Astrocyte of the cerebellum (primary cell): Measurements from ENCODE around the gene CCDC88A.
A peak's percentile ranks its signal among the peaks of the same experiment; 100 is the strongest.

Source experiments
- DNase-seq: peaks from one replicate; pipeline ENCODE4 v3.0.0-alpha.2; 2011; ENCODE audit warnings: low read depth
- H3K4me3 ChIP-seq: 2 replicates; pipeline ENCODE4 v1.5.1; 2011; ENCODE audit warnings: mild to moderate bottlenecking, low read depth, low read length, moderate library complexity
- CTCF ChIP-seq: IDR thresholded peaks from 2 replicates; pipeline ENCODE4 v1.5.1; 2012; ENCODE audit warnings: low read length, low read depth, moderate library complexity, mild to moderate bottlenecking; ENCODE audit errors: missing control alignments
- in situ Hi-C: cut with HindIII; loops from 2 replicates; pipeline ENCODE4 v1.10.0; 2017; ENCODE audit warnings: low sequenced_read_pairs

Gene CCDC88A

GRCh38 chr2:55422876-55423665 is 3.4 kb upstream of the CCDC88A start:
- DNase-seq: no peak
- in situ Hi-C loops: loop anchor here (5.0 kb wide), 1 partner anchor 79 kb away; no protein-coding TSS in a partner anchor
- TF ChIP-seq CTCF: no peak
- no peak overlapping the region for H3K4me3 ChIP-seq

GRCh38 chr2:55421326-55421725 is 1.7 kb upstream of the CCDC88A start:
- DNase-seq: no peak
- in situ Hi-C loops: loop anchor here (5.0 kb wide), 1 partner anchor 81 kb away; no protein-coding TSS in a partner anchor
- TF ChIP-seq CTCF: no peak
- H3K4me3 ChIP-seq: no peak overlapping the region

- no peak for TF ChIP-seq CTCF
- DNase-seq: no peak
- in situ Hi-C loops: loop anchor here (5.0 kb wide), 1 partner anchor 81 kb away; no protein-coding TSS in a partner anchor
- no peak overlapping the region for H3K4me3 ChIP-seq
Measured at GRCh38 chr2:55420871-55421270, 1.2 kb upstream of the CCDC88A start.

- H3K4me3 ChIP-seq: peak overlapping the region; percentile 84
- no peak for TF ChIP-seq CTCF
- in situ Hi-C loops: loop anchor here (5.0 kb wide), 1 partner anchor 82 kb away; no protein-coding TSS in a partner anchor
- no peak for DNase-seq
Measured at GRCh38 chr2:55420439-55420725, 726 bp upstream of the CCDC88A start.

GRCh38 chr2:55419233-55419678 is 400 bp downstream of the CCDC88A start:
- in situ Hi-C loops: no loop called here
- peak overlapping the region; percentile 84 for H3K4me3 ChIP-seq
- TF ChIP-seq CTCF: no peak
- no peak for DNase-seq

- DNase-seq: no peak
- H3K4me3 ChIP-seq: peak overlapping the region; percentile 84
- no peak for TF ChIP-seq CTCF
- in situ Hi-C loops: no loop called here
Measured at GRCh38 chr2:55418512-55419232, 984 bp downstream of the CCDC88A start.
